HG02623 (cell line): ENCODE data around the gene AARS2.
A peak's percentile ranks its signal among the peaks of the same experiment; 100 is the strongest.
"Not testable (repeated sequence)": the region's sequence is repeated elsewhere in the genome, so short reads cannot be mapped to it uniquely, and the experiment has no call there.

Experiments
- ATAC-seq: cut with Tn5 transposase; IDR thresholded peaks from one replicate; pipeline ENCODE4 v1.9.1; 2021; ENCODE audit warnings: moderate library complexity; ENCODE audit not compliant: unreplicated experiment

AARS2 gene

GRCh38 chr6:44312901-44313788 lies at the start of gene AARS2:
AARS2 (minus strand) TSS chr6:44313347; CDS start chr6:44313323, 24 bp downstream.
- ATAC-seq, result peak; percentile 90

- no peak for ATAC-seq
These were observed 48.8 kb upstream of the AARS2 start for GRCh38 chr6:44361947-44362346.

- ATAC-seq, result no peak
These were observed 46.8 kb upstream of the AARS2 start for GRCh38 chr6:44359973-44360372.

GRCh38 chr6:44356487-44356886 lies 43.3 kb upstream of the AARS2 start:
- ATAC-seq, result no peak

GRCh38 chr6:44355640-44356039 lies 42.5 kb upstream of the AARS2 start:
- ATAC-seq, result no peak

- ATAC-seq, result no peak
These were observed 40.2 kb upstream of the AARS2 start for GRCh38 chr6:44353336-44353735.

- no peak for ATAC-seq
These were observed 39.1 kb upstream of the AARS2 start for GRCh38 chr6:44352259-44352658.

- not testable (repeated sequence) for ATAC-seq
These were observed 37.5 kb upstream of the AARS2 start for GRCh38 chr6:44350650-44350994.

GRCh38 chr6:44349904-44350649 lies 36.9 kb upstream of the AARS2 start:
- ATAC-seq, result no peak

GRCh38 chr6:44346818-44347217 lies 33.7 kb upstream of the AARS2 start:
- not testable (repeated sequence) for ATAC-seq

GRCh38 chr6:44342489-44342888 lies 29.3 kb upstream of the AARS2 start, which contains the start of gene SPATS1:
SPATS1 (plus strand) TSS chr6:44342650; CDS start chr6:44343096, 446 bp downstream.
- no peak for ATAC-seq

GRCh38 chr6:44342052-44342451 lies 28.9 kb upstream of the AARS2 start:
- no peak for ATAC-seq

- no peak for ATAC-seq
These were observed 28.1 kb upstream of the AARS2 start for GRCh38 chr6:44341095-44341890.

GRCh38 chr6:44339763-44340625 lies 26.8 kb upstream of the AARS2 start:
- no peak for ATAC-seq

GRCh38 chr6:44339301-44339700 lies 26.2 kb upstream of the AARS2 start:
- ATAC-seq, result no peak

GRCh38 chr6:44338228-44339122 lies 25.3 kb upstream of the AARS2 start:
- peak; percentile 79 for ATAC-seq

- ATAC-seq, result no peak
These were observed 22.5 kb upstream of the AARS2 start for GRCh38 chr6:44335631-44336030.

GRCh38 chr6:44333942-44334341 lies 20.8 kb upstream of the AARS2 start:
- ATAC-seq, result no peak

- ATAC-seq, result no peak
These were observed 20.2 kb upstream of the AARS2 start for GRCh38 chr6:44333273-44333919.
